ENCODE results near the gene TRIM17. TPM values are rescaled to one million over a fixed set of nuclear protein-coding genes. Genes with fewer than 3 reads are reported as not detected.

The TRIM17 gene
- total and polyA plus RNA-seq, 12 donors: 0.17 to 7.4 (median 0.96) TPM; not detected in 3

DNA sequence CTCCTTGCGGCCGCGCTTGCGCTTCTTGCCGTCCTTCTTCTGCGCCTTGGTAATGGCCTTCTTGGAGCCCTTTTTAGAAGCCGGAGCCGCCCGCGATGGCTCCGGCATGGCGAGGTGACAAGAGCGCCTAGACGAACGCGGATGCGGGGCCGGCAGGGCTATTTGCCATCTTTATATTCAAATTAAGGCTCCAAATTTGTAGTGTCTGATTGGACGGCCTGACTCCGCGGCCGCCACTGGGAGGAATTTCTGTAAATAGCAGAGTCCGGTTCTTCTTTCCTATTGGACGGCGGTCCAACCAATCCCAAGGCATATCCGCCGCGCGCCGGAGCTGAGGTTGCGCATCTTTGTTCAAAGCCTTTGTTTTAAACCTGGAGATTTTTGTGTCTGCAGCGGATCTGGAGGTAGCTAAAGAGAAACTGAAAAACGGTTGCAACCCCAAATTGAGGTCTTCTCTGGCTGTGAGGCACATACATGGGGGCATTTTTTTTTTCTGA is 47.9 kb upstream of the TRIM17 start:
- intact Hi-C loops (cut with DNase I): no loop called here
- peak; percentile 56 to 86 (median 81) for DNase-seq
- TF ChIP-seq, protein P1, sequence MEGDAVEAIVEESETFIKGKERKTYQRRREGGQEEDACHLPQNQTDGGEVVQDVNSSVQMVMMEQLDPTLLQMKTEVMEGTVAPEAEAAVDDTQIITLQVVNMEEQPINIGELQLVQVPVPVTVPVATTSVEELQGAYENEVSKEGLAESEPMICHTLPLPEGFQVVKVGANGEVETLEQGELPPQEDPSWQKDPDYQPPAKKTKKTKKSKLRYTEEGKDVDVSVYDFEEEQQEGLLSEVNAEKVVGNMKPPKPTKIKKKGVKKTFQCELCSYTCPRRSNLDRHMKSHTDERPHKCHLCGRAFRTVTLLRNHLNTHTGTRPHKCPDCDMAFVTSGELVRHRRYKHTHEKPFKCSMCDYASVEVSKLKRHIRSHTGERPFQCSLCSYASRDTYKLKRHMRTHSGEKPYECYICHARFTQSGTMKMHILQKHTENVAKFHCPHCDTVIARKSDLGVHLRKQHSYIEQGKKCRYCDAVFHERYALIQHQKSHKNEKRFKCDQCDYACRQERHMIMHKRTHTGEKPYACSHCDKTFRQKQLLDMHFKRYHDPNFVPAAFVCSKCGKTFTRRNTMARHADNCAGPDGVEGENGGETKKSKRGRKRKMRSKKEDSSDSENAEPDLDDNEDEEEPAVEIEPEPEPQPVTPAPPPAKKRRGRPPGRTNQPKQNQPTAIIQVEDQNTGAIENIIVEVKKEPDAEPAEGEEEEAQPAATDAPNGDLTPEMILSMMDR (IDR thresholded peaks at IDR 0.05): peak in 1 of 6 experiments; percentile 7
- no peak for TF ChIP-seq POLR2A (IDR thresholded peaks at IDR 0.05)
- H3K4me1 ChIP-seq (replicated peaks in 1 of 2): peaks cover 0 to 17% of the 10 kb centered on the region in 2 donors
- peaks cover 24% of the 10 kb centered on the region for H3K27me3 ChIP-seq
- WGBS, 4 donors: 2 to 3% (median 3%) methylated on average over 15 to 33 of the region's 33 CpGs
- H3K4me3 ChIP-seq: peak overlapping the region in 1 of 4 donors; percentile 2
- H3K36me3 ChIP-seq (replicated peaks in 1 of 2): no peaks in the 10 kb centered on the region
- H3K27ac ChIP-seq: no peak overlapping the region
- H3K9me3 ChIP-seq (replicated peaks in 1 of 3): no peaks in the 10 kb centered on the region

DNA sequence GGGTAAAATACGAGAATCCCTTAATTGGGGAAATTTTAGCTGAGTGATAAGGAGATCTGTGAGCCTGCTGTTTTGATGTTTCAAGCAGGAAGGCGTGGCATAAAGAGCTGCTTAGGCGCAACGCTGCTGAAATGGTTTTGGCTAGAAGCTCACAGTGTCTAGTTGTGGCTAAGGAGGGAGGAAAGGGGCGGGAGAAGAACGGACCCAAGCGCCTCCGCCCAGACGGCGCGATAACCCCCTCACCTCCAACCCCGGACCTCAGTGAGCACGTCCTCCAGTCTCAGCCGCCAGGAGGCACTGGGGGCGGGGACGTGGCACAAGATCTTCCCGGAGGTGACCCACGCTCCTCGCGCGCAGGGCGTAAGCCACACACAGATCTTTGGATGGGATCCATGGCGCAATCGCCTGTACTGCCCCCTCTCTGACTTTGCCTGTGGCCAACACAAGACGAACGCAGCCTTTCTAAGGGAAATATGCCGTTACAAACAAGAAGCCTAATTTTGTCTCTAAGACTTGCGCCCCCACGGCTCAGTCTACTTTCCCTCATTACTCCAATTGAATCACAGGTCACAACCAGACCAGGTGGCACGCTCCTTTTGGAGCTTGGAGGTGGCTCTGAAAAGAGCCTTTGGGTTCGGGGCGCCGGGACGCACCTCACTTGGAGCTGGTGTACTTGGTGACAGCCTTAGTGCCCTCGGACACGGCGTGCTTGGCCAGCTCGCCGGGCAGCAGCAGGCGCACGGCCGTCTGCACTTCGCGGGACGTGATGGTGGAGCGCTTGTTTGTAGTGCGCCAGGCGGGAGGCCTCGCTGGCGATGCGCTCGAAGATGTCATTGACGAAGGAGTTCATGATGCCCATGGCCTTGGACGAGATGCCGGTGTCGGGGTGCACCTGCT is 47.1 kb upstream of the TRIM17 start:
- Histone ChIP-seq H3K9me3 (replicated peaks in 1 of 3) (no peaks in the 10 kb centered on the region), H3K27ac (no peak overlapping the region), H3K4me1 (replicated peaks in 1 of 2) (peaks cover 7 to 24% of the 10 kb centered on the region in 2 donors), H3K36me3 (replicated peaks in 1 of 2) (no peaks in the 10 kb centered on the region), H3K4me3 (peak overlapping the region in 1 of 4 donors; percentile 4), H3K27me3 (peaks cover 18% of the 10 kb centered on the region)
- no peak for TF ChIP-seq POLR2A (IDR thresholded peaks at IDR 0.05)
- TF ChIP-seq, protein P1 (IDR thresholded peaks at IDR 0.05): no peak
- 3 to 4% (median 3%) methylated on average over 33 to 54 of the region's 56 CpGs for WGBS, 4 donors
- peak in 1 of 7 donors; percentile 61 for DNase-seq
- intact Hi-C loops (cut with DNase I): no loop called here

DNA sequence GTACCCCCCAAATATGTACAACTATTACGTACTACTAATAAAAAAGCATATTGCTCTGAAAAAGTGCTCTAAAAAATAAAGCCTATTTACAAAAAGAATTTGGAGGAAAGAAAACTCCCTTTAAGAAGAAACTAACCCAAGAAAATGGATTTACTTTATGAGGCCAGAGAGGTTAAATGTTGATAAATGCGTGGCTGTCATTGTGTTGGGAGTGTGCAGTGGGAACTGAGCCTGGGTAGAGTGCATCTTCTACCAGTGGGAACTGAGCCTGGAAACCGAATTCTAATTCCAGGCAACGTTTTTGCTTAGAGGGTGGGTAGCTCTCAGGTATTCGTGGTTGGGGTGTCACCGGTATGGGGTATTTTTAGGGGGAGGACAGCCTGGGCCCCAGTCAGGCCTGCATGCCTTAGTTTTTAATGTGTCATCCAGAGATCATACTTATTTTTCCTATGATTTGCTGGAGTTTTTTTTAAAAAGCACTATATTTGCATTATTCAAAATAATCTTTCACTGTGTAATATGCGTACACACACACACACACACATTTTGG is 46.4 kb upstream of the TRIM17 start:
- Histone ChIP-seq H3K27ac (no peak overlapping the region), H3K4me1 (replicated peaks in 1 of 2) (peaks cover 8 to 24% of the 10 kb centered on the region in 2 donors), H3K27me3 (peaks cover 18% of the 10 kb centered on the region), H3K36me3 (replicated peaks in 1 of 2) (no peaks in the 10 kb centered on the region), H3K4me3 (no peak overlapping the region), H3K9me3 (replicated peaks in 1 of 3) (no peaks in the 10 kb centered on the region)
- WGBS, 4 donors: 55 to 60% (median 58%) methylated on average over 7 of the region's 7 CpGs
- DNase-seq: no peak
- no peak for TF ChIP-seq POLR2A (IDR thresholded peaks at IDR 0.05)
- TF ChIP-seq, protein P1 (IDR thresholded peaks at IDR 0.05): no peak
- intact Hi-C loops (cut with DNase I): no loop called here

DNA sequence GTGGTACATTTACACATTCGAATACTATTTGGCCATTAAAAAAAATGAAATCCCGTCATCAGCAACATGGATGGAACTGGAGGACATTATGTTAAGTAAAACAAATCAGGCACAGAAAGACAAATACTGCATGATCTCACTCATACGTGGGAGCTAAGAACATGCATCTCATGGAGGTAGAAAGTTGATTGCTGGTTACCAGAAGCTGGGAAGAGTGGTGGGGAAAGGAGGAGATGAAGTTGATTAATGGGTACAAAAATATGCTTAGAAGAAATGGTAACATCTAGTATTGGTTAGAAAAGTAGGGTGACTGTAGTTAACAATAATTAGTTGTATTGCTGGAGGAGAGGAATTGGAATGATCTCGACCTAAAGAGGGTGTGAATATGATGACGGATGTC is 45.9 kb upstream of the TRIM17 start:
- H3K4me1 ChIP-seq (replicated peaks in 1 of 2): peaks cover 8 to 24% of the 10 kb centered on the region in 2 donors
- H3K27me3 ChIP-seq: peaks cover 18% of the 10 kb centered on the region
- H3K9me3 ChIP-seq (replicated peaks in 1 of 3): no peaks in the 10 kb centered on the region
- no peak overlapping the region for H3K4me3 ChIP-seq
- 71 to 80% (median 78%) methylated on average over 5 of the region's 5 CpGs for WGBS, 4 donors
- TF ChIP-seq, protein P1 (IDR thresholded peaks at IDR 0.05): no peak
- TF ChIP-seq POLR2A (IDR thresholded peaks at IDR 0.05): no peak
- intact Hi-C loops (cut with DNase I): no loop called here
- no peaks in the 10 kb centered on the region for H3K36me3 ChIP-seq (replicated peaks in 1 of 2)
- no peak for DNase-seq
- no peak overlapping the region for H3K27ac ChIP-seq

All from adrenal gland (tissue), 12 donors.